Measurements from ENCODE around the gene KRTAP9-4. TPM values are rescaled to one million over a fixed set of nuclear protein-coding genes. Genes with fewer than 3 reads are reported as not detected.

The KRTAP9-4 gene
- total and polyA plus RNA-seq, 2 of the 8 experiments (the other 6 are each of a cell fraction or from before 2014, with no cell fraction given) = not detected

- no peaks in the 10 kb centered on the region for H3K4me1 ChIP-seq (replicated peaks in 1 of 4; ENCODE audit: control insufficient read depth in 3 of 4, insufficient read depth in 4 of 4, low read length in 3 of 4)
- H3K9ac ChIP-seq (replicated peaks in 1 of 4; ENCODE audit: extremely low read depth in 1 of 4, low read depth in 3 of 4, low read length in 3 of 4) = no peak overlapping the region
- H3K79me2 ChIP-seq (ENCODE audit: control insufficient read depth in 1 of 2, insufficient read depth in 2 of 2, low read length in 2 of 2) = no peaks in the 10 kb centered on the region
- no peak overlapping the region for H3K27ac ChIP-seq (ENCODE audit: low read depth, low read length)
- H4K5ac ChIP-seq (ENCODE audit: insufficient read length, low read depth, low read length) = no peak overlapping the region
- FAIRE-seq (no peak), DNase-seq (ENCODE audit: low read depth in 1 of 2, low spot score in 2 of 2) (no peak)
- no peak overlapping the region for H2AK5ac ChIP-seq (ENCODE audit: low read depth, low read length)
- no peaks in the 10 kb centered on the region for H4K20me1 ChIP-seq (replicated peaks in 1 of 2; ENCODE audit: control insufficient read depth in 1 of 2, insufficient read depth in 2 of 2, low read length in 2 of 2)
- no peak overlapping the region for H3K56ac ChIP-seq (replicated peaks; ENCODE audit: insufficient read length, low read depth, low read length)
- H3K9me3 ChIP-seq (ENCODE audit: insufficient read depth in 2 of 2, low read depth in 1 of 2, low read length in 1 of 2) = no peaks in the 10 kb centered on the region
- no peak overlapping the region for H3K14ac ChIP-seq (ENCODE audit: insufficient read length)
- no peak overlapping the region for H2BK120ac ChIP-seq (replicated peaks; ENCODE audit: low read depth, low read length)
- no peak overlapping the region for H2AFZ ChIP-seq (ENCODE audit: low read length)
- TF ChIP-seq SP2 (IDR thresholded peaks at IDR 0.05; ENCODE audit: low read length) (no peak), CEBPB (IDR thresholded peaks at IDR 0.05; ENCODE audit: low read depth, low read length) (no peak), ASH2L (IDR thresholded peaks at IDR 0.05; ENCODE audit: low read length) (no peak), CHD2 (IDR thresholded peaks at IDR 0.05; ENCODE audit: low read length) (no peak), BCL11A (IDR thresholded peaks at IDR 0.05; ENCODE audit: low read depth in 2 of 2, low read length in 2 of 2) (no peak), CBX5 (IDR thresholded peaks at IDR 0.05; ENCODE audit: low read depth, low read length) (no peak), RAD21 (IDR thresholded peaks at IDR 0.05 in 1 of 2, conservative IDR thresholded peaks at IDR 0.05 in 1 of 2; ENCODE audit: low read depth in 2 of 2, low read length in 2 of 2) (no peak), GABPA (IDR thresholded peaks at IDR 0.05; ENCODE audit: borderline replicate concordance, insufficient read depth, low read length) (no peak), POLR2AphosphoS5 (IDR thresholded peaks at IDR 0.05; ENCODE audit: low read depth, low read length) (no peak), GTF2F1 (IDR thresholded peaks at IDR 0.05; ENCODE audit: borderline replicate concordance, low read depth, low read length) (no peak), MAX (IDR thresholded peaks at IDR 0.05) (no peak), EP300 (IDR thresholded peaks at IDR 0.05; ENCODE audit: borderline replicate concordance in 1 of 2, low read depth in 2 of 2, low read length in 2 of 2) (no peak)
- H2BK12ac ChIP-seq (ENCODE audit: low read depth, low read length) = no peak overlapping the region
- H3K27me3 ChIP-seq (replicated peaks in 1 of 4; ENCODE audit: control insufficient read depth in 3 of 4, extremely low read depth in 1 of 4, insufficient read depth in 3 of 4, low read length in 3 of 4) = no peaks in the 10 kb centered on the region
- WGBS, 2 experiments (ENCODE audit: extremely low coverage in 1 of 2, insufficient coverage in 1 of 2, insufficient read length in 1 of 2, insufficient replicate concordance in 2 of 2, low coverage in 1 of 2, low lambda C conversion rate in 2 of 2, missing lambda C conversion rate in 1 of 2) = 93% methylated on average over 3 of the region's 3 CpGs; no CpG with 5 or more reads in 1 of the 2 experiments
- H4K8ac ChIP-seq (ENCODE audit: extremely low read depth, insufficient read depth, low read length) = no peak overlapping the region
- no peaks in the 10 kb centered on the region for H3K23me2 ChIP-seq (ENCODE audit: low read depth, low read length)
- H3K79me1 ChIP-seq (ENCODE audit: low read depth, low read length) = no peaks in the 10 kb centered on the region
- no peak overlapping the region for H2BK15ac ChIP-seq (ENCODE audit: low read length)
- H3K4me3 ChIP-seq (ENCODE audit: extremely low read depth in 1 of 4, insufficient read depth in 2 of 4, low read depth in 3 of 4, low read length in 4 of 4) = no peak overlapping the region
- H2BK20ac ChIP-seq (ENCODE audit: low read length) = no peak overlapping the region
- H3K36me3 ChIP-seq (ENCODE audit: control insufficient read depth in 2 of 4, insufficient read depth in 4 of 4, low read length in 3 of 4) = no peaks in the 10 kb centered on the region
- H3K4ac ChIP-seq (replicated peaks; ENCODE audit: insufficient read length, low read depth, low read length) = no peak overlapping the region
- H3K23ac ChIP-seq (ENCODE audit: insufficient read length) = no peak overlapping the region
- H3K18ac ChIP-seq (ENCODE audit: extremely low read depth, low read length) = no peak overlapping the region
- no peak overlapping the region for H2BK5ac ChIP-seq (ENCODE audit: low read depth, low read length)
- no peak overlapping the region for H3K4me2 ChIP-seq (ENCODE audit: insufficient read depth in 1 of 2, low read depth in 2 of 2, low read length in 2 of 2)
- POLR2A ChIA-PET (ENCODE audit: partially characterized antibody) = no interaction called here
- no peak overlapping the region for H4K91ac ChIP-seq (replicated peaks; ENCODE audit: insufficient read length, low read length)
- CTCF ChIA-PET (ENCODE audit: partially characterized antibody) = no interaction called here
These were observed 28.9 kb downstream of the KRTAP9-4 start for GRCh38 chr17:41278176-41278955.
